ENCODE measurements around the gene FBXL5.

DNA sequence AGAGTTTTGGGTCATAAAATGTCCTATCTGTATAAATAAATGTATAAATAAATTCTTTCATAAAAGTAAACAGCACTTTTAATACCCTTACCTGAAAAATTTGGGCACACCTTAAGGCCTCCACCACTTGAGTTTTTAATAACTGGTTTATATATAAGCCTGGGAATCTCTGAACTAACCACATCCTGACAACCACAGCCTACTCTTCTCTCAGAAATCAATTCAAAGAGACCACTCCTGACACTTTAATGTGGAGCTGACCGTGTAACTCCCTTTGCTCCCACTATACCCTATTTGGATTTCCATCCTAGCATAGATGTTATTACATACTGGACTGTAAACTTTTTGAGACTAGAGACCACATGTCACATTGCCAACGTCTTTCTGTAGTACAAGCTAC is 3.5 kb downstream of the FBXL5 start:
- TF ChIP-seq, protein P1, sequence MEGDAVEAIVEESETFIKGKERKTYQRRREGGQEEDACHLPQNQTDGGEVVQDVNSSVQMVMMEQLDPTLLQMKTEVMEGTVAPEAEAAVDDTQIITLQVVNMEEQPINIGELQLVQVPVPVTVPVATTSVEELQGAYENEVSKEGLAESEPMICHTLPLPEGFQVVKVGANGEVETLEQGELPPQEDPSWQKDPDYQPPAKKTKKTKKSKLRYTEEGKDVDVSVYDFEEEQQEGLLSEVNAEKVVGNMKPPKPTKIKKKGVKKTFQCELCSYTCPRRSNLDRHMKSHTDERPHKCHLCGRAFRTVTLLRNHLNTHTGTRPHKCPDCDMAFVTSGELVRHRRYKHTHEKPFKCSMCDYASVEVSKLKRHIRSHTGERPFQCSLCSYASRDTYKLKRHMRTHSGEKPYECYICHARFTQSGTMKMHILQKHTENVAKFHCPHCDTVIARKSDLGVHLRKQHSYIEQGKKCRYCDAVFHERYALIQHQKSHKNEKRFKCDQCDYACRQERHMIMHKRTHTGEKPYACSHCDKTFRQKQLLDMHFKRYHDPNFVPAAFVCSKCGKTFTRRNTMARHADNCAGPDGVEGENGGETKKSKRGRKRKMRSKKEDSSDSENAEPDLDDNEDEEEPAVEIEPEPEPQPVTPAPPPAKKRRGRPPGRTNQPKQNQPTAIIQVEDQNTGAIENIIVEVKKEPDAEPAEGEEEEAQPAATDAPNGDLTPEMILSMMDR (IDR thresholded peaks at IDR 0.05; ENCODE audit: low read depth, low read length, missing input control) = no peak
- TF ChIP-seq TAF1 (conservative IDR thresholded peaks at IDR 0.05) (no peak), FOXA1 (IDR thresholded peaks at IDR 0.05) (no peak), SP1 (IDR thresholded peaks at IDR 0.05) (no peak), HNF4G (IDR thresholded peaks at IDR 0.05) (no peak), YY1 (IDR thresholded peaks at IDR 0.05) (no peak), GABPA (IDR thresholded peaks at IDR 0.05 in 1 of 2, conservative IDR thresholded peaks at IDR 0.05 in 1 of 2) (no peak)
- TF ChIP-seq, protein P2, sequence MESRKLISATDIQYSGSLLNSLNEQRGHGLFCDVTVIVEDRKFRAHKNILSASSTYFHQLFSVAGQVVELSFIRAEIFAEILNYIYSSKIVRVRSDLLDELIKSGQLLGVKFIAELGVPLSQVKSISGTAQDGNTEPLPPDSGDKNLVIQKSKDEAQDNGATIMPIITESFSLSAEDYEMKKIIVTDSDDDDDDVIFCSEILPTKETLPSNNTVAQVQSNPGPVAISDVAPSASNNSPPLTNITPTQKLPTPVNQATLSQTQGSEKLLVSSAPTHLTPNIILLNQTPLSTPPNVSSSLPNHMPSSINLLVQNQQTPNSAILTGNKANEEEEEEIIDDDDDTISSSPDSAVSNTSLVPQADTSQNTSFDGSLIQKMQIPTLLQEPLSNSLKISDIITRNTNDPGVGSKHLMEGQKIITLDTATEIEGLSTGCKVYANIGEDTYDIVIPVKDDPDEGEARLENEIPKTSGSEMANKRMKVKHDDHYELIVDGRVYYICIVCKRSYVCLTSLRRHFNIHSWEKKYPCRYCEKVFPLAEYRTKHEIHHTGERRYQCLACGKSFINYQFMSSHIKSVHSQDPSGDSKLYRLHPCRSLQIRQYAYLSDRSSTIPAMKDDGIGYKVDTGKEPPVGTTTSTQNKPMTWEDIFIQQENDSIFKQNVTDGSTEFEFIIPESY (IDR thresholded peaks at IDR 0.05) = no peak
- TF ChIP-seq, protein P3, sequence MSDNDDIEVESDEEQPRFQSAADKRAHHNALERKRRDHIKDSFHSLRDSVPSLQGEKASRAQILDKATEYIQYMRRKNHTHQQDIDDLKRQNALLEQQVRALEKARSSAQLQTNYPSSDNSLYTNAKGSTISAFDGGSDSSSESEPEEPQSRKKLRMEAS (IDR thresholded peaks at IDR 0.05) = no peak
- TF ChIP-seq, protein P4, sequence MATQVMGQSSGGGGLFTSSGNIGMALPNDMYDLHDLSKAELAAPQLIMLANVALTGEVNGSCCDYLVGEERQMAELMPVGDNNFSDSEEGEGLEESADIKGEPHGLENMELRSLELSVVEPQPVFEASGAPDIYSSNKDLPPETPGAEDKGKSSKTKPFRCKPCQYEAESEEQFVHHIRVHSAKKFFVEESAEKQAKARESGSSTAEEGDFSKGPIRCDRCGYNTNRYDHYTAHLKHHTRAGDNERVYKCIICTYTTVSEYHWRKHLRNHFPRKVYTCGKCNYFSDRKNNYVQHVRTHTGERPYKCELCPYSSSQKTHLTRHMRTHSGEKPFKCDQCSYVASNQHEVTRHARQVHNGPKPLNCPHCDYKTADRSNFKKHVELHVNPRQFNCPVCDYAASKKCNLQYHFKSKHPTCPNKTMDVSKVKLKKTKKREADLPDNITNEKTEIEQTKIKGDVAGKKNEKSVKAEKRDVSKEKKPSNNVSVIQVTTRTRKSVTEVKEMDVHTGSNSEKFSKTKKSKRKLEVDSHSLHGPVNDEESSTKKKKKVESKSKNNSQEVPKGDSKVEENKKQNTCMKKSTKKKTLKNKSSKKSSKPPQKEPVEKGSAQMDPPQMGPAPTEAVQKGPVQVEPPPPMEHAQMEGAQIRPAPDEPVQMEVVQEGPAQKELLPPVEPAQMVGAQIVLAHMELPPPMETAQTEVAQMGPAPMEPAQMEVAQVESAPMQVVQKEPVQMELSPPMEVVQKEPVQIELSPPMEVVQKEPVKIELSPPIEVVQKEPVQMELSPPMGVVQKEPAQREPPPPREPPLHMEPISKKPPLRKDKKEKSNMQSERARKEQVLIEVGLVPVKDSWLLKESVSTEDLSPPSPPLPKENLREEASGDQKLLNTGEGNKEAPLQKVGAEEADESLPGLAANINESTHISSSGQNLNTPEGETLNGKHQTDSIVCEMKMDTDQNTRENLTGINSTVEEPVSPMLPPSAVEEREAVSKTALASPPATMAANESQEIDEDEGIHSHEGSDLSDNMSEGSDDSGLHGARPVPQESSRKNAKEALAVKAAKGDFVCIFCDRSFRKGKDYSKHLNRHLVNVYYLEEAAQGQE (IDR thresholded peaks at IDR 0.05) = no peak

Data from liver (tissue), 3 donors.